B cell (primary cell): Measurements from ENCODE around the gene SAMD3.

Experiments
- EZH2 ChIP-seq: IDR thresholded peaks from 2 replicates; pipeline ENCODE4 v1.6.1; 2012; ENCODE audit warnings: borderline replicate concordance, low read depth, mild to moderate bottlenecking, moderate library complexity, low read length; ENCODE audit not compliant: insufficient read depth, poor library complexity, severe bottlenecking
- TF ChIP-seq, protein P1 (sequence below): fragments of 200-600 bp; IDR thresholded peaks from one replicate; pipeline ENCODE4 v1.8.0; 2022; ENCODE audit warnings: antibody characterized with exemption, mild to moderate bottlenecking

DNA sequence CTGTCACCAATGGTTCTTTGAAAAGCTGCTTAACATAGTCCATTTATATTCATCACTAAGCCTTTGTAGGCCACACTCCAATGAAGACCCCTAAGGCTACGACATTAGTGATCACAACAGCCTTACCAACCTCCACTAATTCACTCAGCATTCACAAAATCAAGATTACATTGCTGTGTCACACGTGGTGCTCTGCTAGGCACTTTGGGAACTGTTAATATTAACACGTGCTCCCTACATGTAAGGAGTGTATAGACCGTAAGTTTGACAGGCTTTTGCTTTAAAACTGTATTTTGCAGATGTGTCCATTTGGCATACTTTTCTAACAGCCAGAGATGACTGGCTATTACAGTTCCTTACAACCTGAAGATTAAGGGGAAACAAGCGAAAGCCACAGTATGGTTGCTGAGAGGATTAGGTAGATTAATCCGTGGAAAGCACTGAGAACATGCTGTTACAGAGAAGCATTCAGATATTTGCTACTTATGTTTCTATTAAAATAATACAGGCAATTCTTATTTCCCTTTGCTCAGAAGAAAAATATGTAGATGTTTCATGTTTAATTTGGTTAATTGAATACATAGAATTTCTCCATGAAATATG is 69.7 kb downstream of the SAMD3 start:
- TF ChIP-seq, protein P1, sequence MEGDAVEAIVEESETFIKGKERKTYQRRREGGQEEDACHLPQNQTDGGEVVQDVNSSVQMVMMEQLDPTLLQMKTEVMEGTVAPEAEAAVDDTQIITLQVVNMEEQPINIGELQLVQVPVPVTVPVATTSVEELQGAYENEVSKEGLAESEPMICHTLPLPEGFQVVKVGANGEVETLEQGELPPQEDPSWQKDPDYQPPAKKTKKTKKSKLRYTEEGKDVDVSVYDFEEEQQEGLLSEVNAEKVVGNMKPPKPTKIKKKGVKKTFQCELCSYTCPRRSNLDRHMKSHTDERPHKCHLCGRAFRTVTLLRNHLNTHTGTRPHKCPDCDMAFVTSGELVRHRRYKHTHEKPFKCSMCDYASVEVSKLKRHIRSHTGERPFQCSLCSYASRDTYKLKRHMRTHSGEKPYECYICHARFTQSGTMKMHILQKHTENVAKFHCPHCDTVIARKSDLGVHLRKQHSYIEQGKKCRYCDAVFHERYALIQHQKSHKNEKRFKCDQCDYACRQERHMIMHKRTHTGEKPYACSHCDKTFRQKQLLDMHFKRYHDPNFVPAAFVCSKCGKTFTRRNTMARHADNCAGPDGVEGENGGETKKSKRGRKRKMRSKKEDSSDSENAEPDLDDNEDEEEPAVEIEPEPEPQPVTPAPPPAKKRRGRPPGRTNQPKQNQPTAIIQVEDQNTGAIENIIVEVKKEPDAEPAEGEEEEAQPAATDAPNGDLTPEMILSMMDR: no peak
- no peak for TF ChIP-seq EZH2
